ENCODE data around the gene ANAPC16.

DNA sequence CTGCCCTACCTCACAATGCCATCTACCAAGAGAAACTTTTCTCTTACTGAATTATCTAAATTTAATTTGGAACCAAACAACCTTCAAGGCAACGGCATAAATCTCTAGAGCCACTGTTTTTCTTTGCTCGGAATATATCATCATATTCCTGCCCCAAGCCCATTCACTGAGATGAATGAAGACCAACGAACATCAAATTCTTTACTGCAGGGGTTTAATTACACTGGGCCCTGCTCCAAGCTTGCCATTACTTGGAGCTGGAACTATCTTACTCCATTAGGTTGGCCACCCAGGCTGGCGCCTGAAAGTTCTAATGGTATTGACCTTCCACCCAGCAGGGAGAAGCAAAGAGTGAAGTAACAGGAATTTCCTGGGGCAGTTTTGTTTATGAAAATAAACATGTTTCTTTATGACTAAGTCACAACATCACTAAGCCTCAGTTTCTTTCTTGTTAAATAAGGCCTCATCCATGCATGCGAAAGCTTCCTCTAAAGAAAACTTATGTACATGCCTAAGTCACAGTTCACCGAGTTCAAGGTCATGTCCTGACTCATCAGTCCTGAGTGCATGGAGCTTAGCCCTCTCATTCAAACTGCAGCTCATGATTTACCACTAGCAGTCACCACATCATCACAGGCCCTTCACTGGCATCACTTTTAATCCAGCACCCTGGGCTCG is 42.1 kb upstream of the ANAPC16 start:
- TF ChIP-seq EZH2 (IDR thresholded peaks at IDR 0.05; ENCODE audit: borderline replicate concordance, low read depth, low read length, severe bottlenecking): no peak
- TF ChIP-seq, protein P1, sequence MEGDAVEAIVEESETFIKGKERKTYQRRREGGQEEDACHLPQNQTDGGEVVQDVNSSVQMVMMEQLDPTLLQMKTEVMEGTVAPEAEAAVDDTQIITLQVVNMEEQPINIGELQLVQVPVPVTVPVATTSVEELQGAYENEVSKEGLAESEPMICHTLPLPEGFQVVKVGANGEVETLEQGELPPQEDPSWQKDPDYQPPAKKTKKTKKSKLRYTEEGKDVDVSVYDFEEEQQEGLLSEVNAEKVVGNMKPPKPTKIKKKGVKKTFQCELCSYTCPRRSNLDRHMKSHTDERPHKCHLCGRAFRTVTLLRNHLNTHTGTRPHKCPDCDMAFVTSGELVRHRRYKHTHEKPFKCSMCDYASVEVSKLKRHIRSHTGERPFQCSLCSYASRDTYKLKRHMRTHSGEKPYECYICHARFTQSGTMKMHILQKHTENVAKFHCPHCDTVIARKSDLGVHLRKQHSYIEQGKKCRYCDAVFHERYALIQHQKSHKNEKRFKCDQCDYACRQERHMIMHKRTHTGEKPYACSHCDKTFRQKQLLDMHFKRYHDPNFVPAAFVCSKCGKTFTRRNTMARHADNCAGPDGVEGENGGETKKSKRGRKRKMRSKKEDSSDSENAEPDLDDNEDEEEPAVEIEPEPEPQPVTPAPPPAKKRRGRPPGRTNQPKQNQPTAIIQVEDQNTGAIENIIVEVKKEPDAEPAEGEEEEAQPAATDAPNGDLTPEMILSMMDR (IDR thresholded peaks at IDR 0.05; ENCODE audit: borderline replicate concordance, extremely low read depth, low read length, poor library complexity, severe bottlenecking): no peak

Data from DND-41 (cell line).